ENCODE data around the gene NOS2. TPM values are rescaled to one million over a fixed set of nuclear protein-coding genes. Genes with fewer than 3 reads are reported as not detected.
"Not testable (repeated sequence)": the region's sequence is repeated elsewhere in the genome, so short reads cannot be mapped to it uniquely, and the experiment has no call there.

The NOS2 gene
- total RNA-seq, 1 donor from 2014 or later: not detected

- H3K9me3 ChIP-seq: no peaks in the 10 kb centered on the region
- no peaks in the 10 kb centered on the region for H3K36me3 ChIP-seq
- H3K4me3 ChIP-seq: no peak overlapping the region
- no peaks in the 10 kb centered on the region for H3K27me3 ChIP-seq
- H3K27ac ChIP-seq: no peak overlapping the region
- intact Hi-C loops (cut with DNase I): no loop called here
- H3K4me1 ChIP-seq: no peaks in the 10 kb centered on the region
- no peak for DNase-seq (ENCODE audit: low spot score in 2 of 2)
- no peak for TF ChIP-seq CTCF (IDR thresholded peaks at IDR 0.05)
Measured at GRCh38 chr17:27832831-27833230, 32.5 kb upstream of the NOS2 start.

- H3K27ac ChIP-seq; H3K4me3 ChIP-seq; intact Hi-C loops (cut with DNase I); H3K27me3 ChIP-seq; H3K9me3 ChIP-seq; H3K4me1 ChIP-seq; H3K36me3 ChIP-seq; DNase-seq (ENCODE audit: low spot score in 2 of 2): not testable (repeated sequence)
Measured at GRCh38 chr17:27829888-27830287, 29.6 kb upstream of the NOS2 start.

GRCh38 chr17:27829143-27829711 lies 28.9 kb upstream of the NOS2 start:
- H3K27ac ChIP-seq; H3K27me3 ChIP-seq; H3K9me3 ChIP-seq; H3K4me1 ChIP-seq; H3K4me3 ChIP-seq; DNase-seq (ENCODE audit: low spot score in 2 of 2); intact Hi-C loops (cut with DNase I); H3K36me3 ChIP-seq: not testable (repeated sequence)

GRCh38 chr17:27825459-27825858 lies 25.1 kb upstream of the NOS2 start:
- Histone ChIP-seq H3K4me1 (no peaks in the 10 kb centered on the region), H3K9me3 (no peaks in the 10 kb centered on the region)

GRCh38 chr17:27824745-27825144 lies 24.4 kb upstream of the NOS2 start:
- TF ChIP-seq CTCF (IDR thresholded peaks at IDR 0.05): no peak
- no peaks in the 10 kb centered on the region for H3K36me3 ChIP-seq
- no peaks in the 10 kb centered on the region for H3K4me1 ChIP-seq
- H3K27ac ChIP-seq: no peak overlapping the region
- no peak for DNase-seq (ENCODE audit: low spot score in 2 of 2)
- no peak overlapping the region for H3K4me3 ChIP-seq
- intact Hi-C loops (cut with DNase I): no loop called here
- H3K9me3 ChIP-seq: no peaks in the 10 kb centered on the region
- no peaks in the 10 kb centered on the region for H3K27me3 ChIP-seq

More at GRCh38 chr17:27825459-27825858, 25.1 kb upstream of the NOS2 start:
- Histone ChIP-seq H3K36me3 (no peaks in the 10 kb centered on the region), H3K27me3 (no peaks in the 10 kb centered on the region), H3K4me3 (no peak overlapping the region), H3K27ac (no peak overlapping the region)
- intact Hi-C loops (cut with DNase I): no loop called here
- TF ChIP-seq CTCF (IDR thresholded peaks at IDR 0.05): no peak
- no peak for DNase-seq (ENCODE audit: low spot score in 2 of 2)

- Histone ChIP-seq H3K27me3 (no peaks in the 10 kb centered on the region), H3K36me3 (no peaks in the 10 kb centered on the region), H3K4me3 (no peak overlapping the region), H3K27ac (no peak overlapping the region), H3K4me1 (no peaks in the 10 kb centered on the region), H3K9me3 (no peaks in the 10 kb centered on the region)
- intact Hi-C loops (cut with DNase I): no loop called here
- DNase-seq (ENCODE audit: low spot score in 2 of 2): no peak
- TF ChIP-seq CTCF (IDR thresholded peaks at IDR 0.05): no peak
Measured at GRCh38 chr17:27824176-27824715, 23.9 kb upstream of the NOS2 start.

- H3K27ac ChIP-seq; H3K4me1 ChIP-seq; H3K4me3 ChIP-seq; DNase-seq (ENCODE audit: low spot score in 2 of 2); H3K9me3 ChIP-seq; H3K36me3 ChIP-seq; intact Hi-C loops (cut with DNase I); H3K27me3 ChIP-seq: not testable (repeated sequence)
Measured at GRCh38 chr17:27822108-27822507, 21.8 kb upstream of the NOS2 start.
